Activated CD4-positive, alpha-beta T cell treated with anti-CD3 and anti-CD28 coated beads for 1 hour (primary cell): ENCODE measurements around the gene ZCCHC8.
"Not testable (repeated sequence)": the region's sequence is repeated elsewhere in the genome, so short reads cannot be mapped to it uniquely, and the experiment has no call there.

Experiments used
- DNase-seq: peaks from one replicate; pipeline ENCODE4 v3.0.0-alpha.2; 2020

The ZCCHC8 gene

DNA sequence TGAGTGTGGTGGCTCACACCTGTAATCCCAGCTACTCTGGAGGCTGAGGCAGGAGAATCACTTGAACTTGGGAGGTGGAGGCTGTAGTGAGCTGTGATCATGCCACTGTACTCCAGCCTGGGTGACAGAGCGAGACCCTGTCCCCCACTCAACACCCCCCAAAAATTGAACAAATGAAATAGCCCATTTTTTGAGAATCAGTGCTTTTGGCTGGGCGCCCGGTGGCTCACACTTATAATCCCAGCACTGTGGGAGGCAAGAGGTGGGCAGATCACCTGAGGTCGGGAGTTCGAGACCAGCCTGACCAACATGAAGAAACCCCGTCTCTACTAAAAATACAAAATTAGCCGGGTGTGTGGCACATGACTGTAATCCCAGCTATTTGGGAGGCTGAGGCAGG lies 30.2 kb downstream of the ZCCHC8 start:
- DNase-seq: not testable (repeated sequence)

DNA sequence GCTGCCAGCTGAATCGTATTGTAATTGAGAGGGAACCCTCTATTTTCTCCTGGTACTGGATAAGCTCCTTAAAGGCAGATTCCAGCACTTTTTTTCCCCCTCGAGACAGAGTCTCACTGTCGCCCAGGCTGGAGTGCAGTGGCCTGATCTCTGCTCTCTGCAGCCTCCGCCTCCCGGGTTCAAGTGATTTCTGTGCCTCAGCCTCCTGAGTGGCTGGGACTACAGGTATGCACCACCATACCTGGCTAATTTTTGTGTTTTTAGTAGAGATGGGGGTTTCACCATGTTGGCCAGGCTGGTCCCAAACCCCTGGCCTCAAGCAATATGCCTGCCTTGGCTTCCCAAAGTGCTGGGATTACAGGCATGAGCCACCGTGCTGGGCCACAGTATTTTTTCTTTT lies 30.9 kb downstream of the ZCCHC8 start:
- not testable (repeated sequence) for DNase-seq

DNA sequence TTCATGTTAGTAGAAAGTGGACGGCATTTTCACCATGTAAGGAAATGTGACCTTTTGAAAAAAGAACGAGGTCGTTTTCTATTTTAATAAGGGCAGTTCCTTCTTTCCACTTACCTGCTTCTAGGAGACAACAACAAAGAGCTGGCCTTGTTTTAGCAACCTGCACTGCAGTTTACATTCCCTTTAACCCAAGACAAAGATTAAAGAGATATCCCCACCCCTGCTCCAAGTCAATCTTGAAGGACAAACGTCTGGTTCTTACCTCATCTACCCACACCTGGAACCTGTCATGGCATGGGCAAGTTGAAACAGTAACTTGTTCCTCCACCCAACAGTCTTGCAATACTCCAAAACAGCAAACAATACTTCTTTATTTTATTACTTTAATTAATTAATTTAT lies 32.7 kb downstream of the ZCCHC8 start:
- DNase-seq: no peak

DNA sequence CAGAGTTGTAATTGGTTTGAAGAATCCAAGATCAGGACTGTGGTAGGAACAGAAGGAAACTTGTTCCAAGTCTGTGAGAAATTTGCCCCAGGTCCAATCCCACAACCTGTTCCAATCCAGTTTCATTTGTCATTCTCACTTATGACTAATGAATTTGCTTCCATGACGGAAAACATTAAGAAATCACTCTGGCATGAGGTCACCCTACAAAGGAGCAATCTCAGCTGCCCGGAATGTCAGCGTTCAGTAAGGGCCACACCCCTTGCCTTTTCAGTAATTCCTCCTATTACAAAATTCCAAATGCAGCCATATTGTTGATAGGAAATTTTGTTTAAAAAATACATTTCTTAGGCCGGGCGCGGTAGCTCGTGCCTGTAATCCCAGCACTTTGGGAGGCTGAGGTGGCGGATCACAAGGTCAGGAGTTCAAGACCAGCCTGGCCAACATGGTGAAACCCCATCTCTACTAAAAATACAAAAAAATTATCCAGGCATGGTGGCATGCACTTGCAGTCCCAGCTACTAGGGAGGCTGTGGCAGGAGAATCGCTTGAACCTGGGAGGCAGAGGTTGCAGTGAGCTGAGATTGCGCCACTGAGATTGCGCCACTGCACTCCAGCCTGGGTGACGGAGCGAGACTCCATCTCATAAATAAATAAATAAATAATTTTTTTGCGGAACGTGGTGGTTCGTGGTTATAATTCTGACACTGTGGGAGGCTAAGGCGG lies 36.3 kb downstream of the ZCCHC8 start:
- DNase-seq: not testable (repeated sequence)

DNA sequence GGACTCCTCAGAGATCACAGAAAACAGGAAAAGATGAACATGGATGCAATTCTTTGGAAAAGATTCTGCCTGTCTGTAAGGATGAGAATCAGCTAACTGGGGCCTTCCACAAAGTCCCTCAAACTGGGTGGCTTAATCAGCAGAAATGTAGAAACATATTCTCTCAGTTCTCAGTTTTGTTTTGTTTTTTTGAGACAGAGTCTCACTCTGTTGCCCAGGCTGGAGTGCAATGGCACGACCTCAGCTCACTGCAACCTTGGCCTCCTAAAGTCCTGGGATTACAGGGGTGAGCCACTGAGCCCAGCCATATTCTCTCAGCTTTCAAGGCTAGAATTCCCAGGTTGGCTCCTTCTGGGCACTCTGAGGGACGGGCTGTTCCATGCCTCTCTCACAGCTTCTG lies 40.1 kb downstream of the ZCCHC8 start:
- DNase-seq: no peak

DNA sequence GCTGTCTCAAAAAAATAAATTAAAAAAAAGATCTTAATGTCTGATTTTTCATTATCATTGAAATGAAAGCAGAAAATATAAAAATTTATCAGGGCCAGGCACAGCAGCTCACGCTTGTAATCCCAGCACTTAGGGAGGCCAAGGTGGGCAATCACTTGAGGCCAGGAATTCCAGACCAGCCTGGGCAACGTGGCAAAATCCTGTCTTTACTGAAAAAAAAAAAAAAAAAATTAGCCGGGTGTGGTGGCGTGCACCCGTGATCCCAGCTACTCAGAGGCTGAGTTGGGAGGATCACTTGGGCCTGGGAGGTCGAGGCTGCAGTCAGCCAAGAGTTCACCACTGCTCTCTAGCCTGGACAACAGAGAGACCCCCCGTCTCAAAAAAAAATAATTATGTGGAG lies 40.7 kb downstream of the ZCCHC8 start:
- DNase-seq: no peak

DNA sequence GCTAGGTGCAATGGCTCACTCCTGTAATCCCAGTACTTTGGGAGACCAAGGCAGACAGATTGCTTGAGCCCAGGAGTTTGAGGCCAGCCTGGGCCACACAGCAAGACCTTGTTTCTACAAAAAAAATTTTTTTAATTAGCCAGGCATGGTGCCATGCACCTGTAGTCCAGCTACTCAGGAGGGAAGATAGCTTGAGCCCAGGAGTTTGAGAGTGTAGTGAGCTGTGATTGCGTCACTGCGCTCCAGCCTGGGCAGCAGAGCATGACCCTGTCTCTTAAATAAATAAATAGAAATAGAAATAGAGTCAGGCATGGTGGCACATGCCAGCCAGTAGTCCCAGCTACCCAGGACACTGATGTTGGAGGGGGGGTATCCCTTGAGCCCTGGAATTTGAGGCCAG lies 41.5 kb downstream of the ZCCHC8 start:
- DNase-seq: no peak

DNA sequence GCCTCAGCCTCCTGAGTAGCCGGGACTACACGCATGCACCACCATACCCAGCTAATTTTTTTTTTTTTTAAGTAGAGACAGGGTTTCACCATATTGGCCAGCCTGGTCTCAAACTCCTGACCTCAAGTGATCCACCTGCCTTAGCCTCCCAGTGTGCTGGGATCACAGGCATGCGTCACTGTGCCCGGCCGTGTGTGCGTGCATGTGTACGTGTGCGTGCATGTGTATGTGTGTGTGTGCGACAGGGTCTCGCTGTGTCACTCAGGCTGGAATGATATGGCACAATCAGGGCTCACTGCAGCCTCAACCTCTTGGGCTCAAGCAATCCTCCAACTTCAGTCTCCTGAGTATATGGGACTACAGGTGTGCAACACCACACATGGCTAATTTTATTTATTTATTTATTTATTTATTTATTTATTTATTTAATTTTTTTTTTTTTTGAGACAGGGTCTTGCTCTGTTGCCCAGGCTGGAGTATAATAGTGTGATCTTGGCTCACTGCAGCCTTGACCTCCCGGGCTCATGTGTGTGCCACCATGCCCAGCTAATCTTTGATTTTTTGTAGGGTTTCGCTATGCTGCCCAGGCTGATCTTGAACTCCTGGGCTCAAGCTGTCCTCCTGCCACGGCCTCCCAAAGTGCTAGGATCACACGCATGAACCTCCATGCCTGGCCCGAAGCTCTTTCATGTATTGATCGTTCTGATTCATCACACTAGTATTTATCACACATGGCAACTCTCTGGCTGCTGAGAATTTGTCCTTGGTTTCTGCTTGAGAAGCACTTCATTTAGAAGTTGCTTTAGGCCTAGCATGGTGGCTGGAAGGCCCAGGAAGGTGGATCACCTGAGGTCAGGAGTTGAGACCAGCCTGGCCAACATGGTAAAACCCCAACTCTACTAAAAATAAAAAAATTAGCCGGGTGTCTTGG lies 42.4 kb downstream of the ZCCHC8 start:
- no peak for DNase-seq

DNA sequence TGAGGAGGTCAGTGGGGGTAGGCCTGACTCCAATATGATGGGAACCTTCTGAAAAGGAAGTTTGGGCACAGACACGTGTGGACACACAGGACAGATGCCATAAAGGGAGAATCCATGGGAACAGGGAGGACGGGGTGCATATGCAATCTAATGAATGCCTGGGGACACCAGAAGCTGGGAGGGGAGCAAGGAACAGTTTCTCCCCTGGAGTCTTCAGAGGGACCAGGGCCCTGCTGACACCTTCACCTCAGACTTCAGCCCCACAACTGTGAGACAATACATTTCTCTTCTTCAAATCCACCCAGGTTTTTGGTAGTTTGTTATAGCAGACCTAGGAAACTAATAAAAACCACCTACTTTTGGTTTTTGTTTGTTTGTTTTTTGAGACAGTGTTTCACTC lies 43.1 kb downstream of the ZCCHC8 start:
- DNase-seq: no peak

DNA sequence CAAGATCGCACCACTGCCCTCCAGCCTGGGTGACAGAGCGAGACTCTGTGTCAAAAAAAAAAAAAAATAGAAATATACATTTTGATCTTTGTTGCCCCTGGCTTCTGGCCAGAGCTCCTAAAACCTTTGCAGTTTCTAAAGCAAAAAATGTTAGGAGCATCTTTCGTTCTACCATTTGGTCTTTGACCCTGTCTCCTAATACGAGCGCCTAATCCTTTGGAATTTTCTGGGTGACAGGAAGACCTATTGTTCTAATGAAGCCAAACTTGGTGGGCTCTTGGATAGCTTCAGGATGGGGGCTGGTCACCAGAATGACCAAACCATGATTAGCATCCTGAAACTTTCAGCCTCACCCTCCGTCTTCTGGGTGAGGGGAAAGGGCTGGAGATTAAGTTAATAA lies 46.0 kb downstream of the ZCCHC8 start:
- DNase-seq: no peak

DNA sequence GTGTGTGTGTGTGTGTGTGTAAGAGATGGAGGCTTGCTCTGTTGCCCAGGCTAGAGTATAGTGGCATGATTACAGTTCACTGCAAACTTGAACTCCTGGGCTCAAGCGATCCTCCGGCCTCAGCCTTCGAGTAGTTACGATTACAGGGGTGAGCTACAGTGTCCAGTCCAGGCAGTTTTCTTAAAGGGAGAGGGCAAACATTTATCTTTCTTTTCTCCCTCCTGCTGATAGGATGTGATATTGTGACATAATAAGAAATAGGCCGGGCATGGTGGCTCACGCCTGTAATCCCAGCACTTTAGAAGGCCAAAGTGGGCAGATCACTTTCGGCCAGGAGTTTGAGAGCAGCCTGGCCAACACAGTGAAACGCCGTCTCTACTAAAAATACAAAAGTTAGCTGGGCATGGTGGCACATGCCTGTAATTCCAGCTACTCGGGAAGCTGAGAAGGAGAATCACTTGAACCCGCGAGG lies 46.4 kb downstream of the ZCCHC8 start:
- no peak for DNase-seq

DNA sequence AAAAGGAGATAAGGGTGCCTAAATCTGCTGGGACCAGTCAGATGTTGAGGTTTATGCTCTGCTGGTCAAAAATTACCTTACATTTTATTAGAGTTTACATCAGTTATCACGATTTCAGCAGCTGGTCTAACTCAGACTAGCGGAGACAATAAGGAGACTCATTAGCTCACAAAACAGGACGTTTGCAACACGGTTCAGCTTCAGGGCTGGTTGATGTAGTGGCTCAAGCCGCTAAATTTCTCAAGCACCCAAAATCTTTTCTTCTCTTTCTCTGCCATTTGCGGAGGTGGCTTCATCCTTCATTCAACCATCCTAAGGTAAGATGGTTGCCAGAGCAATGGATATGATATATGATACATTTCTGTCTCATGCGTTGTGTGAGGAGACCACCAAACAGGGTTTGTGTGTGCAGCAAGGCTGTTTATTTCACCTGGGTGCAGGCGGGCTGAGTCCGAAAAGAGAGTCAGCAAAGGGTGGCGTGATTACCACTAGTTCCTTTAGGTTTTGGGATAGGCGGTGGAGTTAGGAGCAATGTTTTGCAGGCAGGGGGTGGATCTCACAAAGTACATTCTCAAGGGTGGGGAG lies 47.9 kb downstream of the ZCCHC8 start:
- no peak for DNase-seq

DNA sequence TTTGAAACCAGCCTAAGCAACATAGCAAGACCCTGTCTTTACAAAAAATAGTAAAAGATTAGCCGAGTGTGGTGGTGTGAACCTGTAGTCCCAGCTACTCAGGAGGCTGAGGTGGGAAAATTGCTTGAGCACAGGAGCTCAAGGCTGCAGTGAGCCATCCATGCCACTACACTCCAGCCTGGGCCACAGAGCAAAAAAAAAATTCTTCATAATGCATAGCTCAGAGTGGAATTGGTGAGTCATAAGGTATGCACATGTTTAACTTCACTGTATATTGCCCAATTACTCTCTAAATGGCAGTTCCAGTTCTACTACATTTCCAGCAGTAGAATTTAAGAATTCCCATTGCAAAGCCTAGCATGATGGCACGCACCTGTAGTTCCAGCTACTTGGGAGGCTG lies 51.4 kb downstream of the ZCCHC8 start:
- DNase-seq: no peak

DNA sequence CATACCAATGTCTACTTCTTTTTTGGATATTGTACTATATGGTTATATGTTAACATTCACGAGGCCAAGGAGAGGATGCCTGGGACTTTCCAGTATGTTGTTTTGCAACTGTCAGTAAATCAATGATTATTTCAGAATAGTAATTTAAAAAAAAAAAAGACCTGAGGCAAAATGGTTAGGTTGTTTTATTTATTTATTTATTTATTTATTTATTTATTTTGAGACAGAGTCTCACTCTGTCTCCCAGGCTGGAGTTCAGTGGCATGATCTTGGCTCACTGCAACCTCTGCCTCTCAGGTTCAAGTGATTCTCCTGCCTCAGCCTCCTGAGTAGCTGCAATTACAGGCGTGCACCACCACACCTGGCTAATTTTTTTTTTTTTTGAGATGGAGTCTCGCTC lies 52.9 kb downstream of the ZCCHC8 start:
- DNase-seq: not testable (repeated sequence)

DNA sequence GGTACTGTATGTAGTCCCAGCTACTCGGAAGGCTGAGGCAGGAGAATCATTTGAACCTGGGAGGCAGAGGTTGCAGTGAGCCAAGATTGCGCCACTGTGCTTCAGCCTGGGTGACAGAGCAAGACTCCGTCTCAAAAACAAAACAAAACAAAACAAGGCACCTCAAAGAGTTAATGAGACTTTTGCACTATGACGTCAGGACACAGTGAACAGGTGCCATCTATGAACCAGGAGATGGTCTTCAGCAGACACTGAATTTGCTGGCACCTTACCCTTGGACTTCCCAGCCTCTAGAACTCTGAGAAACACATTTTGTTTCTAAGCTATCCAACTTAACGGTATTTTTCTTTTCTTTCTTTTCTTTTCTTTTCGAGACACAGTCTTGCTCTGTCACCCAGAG lies 54.3 kb downstream of the ZCCHC8 start:
- not testable (repeated sequence) for DNase-seq

DNA sequence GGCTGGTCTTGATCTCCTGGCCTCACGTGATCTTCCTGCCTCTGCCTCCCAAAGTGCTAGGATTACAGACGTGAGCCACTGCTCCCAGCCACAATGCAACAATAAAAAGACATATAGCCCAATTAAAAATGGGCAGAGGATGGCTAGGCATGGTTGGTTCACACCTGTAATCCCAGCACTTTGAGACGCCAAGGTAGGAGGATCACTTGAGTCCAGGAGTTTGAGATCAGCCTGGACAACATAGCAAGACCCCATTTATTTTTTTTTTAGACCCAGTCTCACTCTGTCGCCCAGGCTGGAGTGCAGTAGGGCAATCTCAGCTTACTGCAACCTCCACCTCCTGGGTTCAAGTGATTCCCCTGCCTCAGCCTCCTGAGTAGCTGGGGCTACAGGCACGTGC lies 56.7 kb downstream of the ZCCHC8 start:
- not testable (repeated sequence) for DNase-seq

DNA sequence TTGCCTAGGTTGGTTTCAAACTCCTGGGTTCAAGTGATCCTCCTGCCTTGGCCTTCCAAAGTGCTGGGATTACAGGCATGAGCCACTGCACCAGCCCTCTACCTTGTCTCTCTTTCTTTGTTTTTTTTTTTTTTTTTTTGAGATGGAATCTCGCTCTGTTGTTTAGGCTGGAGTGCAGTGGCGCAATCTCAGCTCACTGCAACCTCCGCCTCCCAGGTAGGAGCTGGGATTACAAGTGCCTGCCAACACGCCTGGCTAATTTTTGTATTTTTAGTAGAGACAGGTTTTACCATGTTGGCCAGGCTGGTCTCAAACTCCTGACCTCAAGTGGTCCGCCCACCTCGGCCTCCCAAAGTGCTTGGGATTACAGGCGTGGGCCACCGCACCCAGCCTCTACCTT lies 61.9 kb downstream of the ZCCHC8 start:
- not testable (repeated sequence) for DNase-seq

DNA sequence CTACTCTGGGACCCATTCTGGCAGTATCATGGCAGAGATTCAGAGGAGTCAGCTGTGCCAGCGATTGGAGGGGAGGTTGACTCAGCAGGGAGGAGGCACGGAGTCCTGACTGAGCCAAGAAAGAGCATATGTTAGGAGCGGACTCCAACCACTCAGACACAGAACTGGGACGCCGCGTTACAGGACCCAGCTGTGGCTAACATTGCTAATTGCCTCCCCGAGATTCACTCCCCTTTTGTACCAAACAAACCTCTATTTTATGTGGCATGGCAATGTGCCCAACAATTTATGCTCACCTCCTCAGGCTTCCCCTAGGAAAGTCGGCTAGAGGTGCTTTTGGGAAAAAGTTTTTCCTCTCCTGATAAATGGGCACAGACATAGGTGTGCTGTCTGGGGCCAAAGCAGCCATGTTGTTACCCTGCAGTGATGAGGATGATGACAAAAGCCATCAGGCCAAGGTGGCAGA lies 63.0 kb downstream of the ZCCHC8 start:
- no peak for DNase-seq

DNA sequence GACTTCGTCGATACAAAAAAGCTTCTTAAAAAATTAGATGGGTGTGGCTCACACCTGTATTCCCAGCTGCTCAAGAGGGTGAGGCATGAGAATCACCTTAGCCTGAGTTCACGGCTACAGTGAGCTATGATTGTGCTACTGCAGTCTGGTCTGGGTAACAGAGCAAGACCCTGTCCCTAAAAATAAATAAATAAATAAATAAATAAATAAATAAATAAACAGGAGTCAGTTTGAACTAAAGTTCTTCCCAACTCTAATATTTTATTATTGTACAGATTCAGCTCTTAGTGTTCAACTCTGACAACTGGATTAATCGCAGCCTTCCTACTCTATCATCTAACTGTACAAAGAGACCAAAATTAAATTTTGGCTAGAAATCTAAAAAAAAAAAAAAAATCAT lies 65.5 kb downstream of the ZCCHC8 start:
- DNase-seq: no peak

DNA sequence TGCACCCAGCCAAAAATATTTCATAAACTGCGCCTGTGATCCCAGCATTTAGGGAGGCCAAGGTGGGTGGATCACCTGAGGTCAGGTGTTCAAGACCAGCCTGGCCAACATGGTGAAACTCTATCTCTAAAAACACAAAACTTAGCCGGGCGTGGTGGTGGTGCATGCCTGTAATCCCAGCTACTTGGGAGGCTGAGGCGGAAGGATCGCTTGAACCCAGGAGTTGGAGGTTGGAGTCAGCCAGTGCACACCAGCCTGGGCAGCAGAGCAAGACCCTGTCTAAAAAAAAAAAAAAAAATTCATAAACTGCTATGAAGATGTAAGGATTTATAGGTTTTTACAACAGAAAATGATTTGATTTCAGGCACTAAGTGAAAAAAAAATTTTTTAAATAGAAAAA lies 71.7 kb downstream of the ZCCHC8 start:
- not testable (repeated sequence) for DNase-seq

DNA sequence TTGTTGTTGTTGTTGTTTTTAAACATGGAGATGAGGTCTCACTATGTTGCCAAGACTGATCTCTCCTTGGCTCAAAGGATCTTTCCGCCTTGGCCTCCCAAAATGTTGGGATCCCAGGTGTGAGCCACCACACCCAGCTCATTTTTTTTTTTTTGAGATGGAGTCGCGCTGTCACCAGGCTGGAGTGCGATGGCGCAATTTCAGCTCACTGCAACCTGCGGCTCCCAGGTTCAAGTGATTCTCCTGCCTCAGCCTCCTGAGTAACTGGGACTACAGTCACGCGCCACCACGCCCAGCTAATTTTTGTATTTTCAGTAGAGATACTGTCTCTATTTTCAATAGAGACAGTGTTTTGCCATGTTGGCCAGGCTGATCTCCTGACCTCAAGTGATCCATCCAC lies 73.3 kb downstream of the ZCCHC8 start:
- DNase-seq: no peak

DNA sequence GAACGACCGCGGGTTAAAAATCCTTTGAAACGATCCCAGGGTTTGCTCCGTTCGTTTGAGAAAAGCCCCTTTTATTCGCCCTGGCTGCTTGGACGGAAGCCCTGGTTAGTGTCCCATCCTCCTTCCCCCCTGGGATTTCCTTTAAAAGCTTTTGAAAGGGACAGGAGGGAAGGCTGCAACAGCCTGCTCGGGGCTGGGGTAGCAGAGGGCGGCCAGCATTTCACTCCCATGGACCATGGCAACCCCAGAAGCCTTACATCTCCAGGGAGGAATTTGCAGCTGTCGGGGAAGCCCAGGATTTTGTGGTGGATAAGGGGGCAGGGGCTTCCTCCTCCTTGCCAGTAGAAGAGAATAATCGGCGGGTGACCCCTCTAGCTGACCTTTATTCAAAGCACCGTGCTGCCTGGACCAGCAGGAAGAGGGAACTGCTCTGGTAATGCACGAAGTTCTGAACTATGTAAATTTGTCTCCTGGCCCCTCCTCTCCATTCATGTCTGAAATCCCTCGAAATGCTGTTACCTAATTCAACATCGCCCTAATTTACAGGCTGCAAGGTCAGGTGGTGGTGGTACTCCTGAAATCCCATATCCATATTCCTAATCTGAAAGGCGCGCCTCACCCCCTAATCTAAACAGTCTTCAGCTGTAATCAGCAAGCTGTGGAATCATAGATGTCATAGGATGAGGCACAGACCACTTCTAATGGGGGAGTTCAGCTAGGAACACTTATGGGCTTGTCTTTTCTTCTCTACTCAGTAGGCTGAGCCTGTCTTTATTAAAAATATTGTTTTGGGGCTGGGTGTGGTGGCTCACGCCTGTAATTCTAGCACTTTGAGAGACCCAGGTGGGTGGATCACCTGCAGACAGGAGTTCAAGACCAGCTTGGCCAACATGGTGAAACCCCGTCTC lies 77.2 kb downstream of the ZCCHC8 start:
- DNase-seq: no peak
